ENCODE results near the gene ATRIP.

GRCh38 chr3:48430708-48431101, 15.8 kb upstream of the ATRIP start:
- TF ChIP-seq EZH2 (optimal IDR thresholded peaks at IDR 0.05; ENCODE audit: low read depth, low read length) (no peak), CTCF (IDR thresholded peaks at IDR 0.05; ENCODE audit: low read length) (no peak), EZH2phosphoT487 (IDR thresholded peaks at IDR 0.05; ENCODE audit: low read length) (no peak)

All from MM.1S (cell line).